ENCODE measurements around the gene JMJD1C. TPM values are rescaled to one million over a fixed set of nuclear protein-coding genes. Genes with fewer than 3 reads are reported as not detected.

Gene JMJD1C
- total RNA-seq, 1 experiment from 2014 or later = 180 TPM

- no peaks in the 10 kb centered on the region for H3K9me3 Mint-ChIP-seq
- DNase-seq (ENCODE audit: low spot score) (no peak), ATAC-seq (no peak)
- no peak overlapping the region for H3K4me3 Mint-ChIP-seq
- ChIA-PET CTCF (no interaction called here), POLR2A (no interaction called here)
- H3K36me3 Mint-ChIP-seq = no peaks in the 10 kb centered on the region
- H3K27me3 Mint-ChIP-seq (ENCODE audit: low read depth) = no peaks in the 10 kb centered on the region
- H3K27ac Mint-ChIP-seq = no peak overlapping the region
- peaks cover 29% of the 10 kb centered on the region for H3K4me1 Mint-ChIP-seq
- TF ChIP-seq ZNF671 (CRISPR knock-in tag; IDR thresholded peaks at IDR 0.05) = no peak
- TF ChIP-seq CDX4 (CRISPR knock-in tag; IDR thresholded peaks at IDR 0.05; ENCODE audit: borderline replicate concordance) = no peak
- TF ChIP-seq SMAD3 (CRISPR knock-in tag; IDR thresholded peaks at IDR 0.05; ENCODE audit: borderline replicate concordance) = no peak
- no peak for TF ChIP-seq ESRRA (CRISPR knock-in tag; IDR thresholded peaks at IDR 0.05; ENCODE audit: borderline replicate concordance)
- TF ChIP-seq HMGA2 (CRISPR knock-in tag; IDR thresholded peaks at IDR 0.05) = no peak
- TF ChIP-seq ZNF138 (CRISPR knock-in tag; conservative IDR thresholded peaks at IDR 0.05) = no peak
- no peak for TF ChIP-seq ZSCAN18 (CRISPR knock-in tag; IDR thresholded peaks at IDR 0.05)
- no peak for TF ChIP-seq SMAD4 (CRISPR knock-in tag; IDR thresholded peaks at IDR 0.05)
- TF ChIP-seq ETV6 (CRISPR knock-in tag; IDR thresholded peaks at IDR 0.05) = no peak
- no peak for TF ChIP-seq GABPB1 (CRISPR knock-in tag; IDR thresholded peaks at IDR 0.05)
- TF ChIP-seq ARID4B (CRISPR knock-in tag; IDR thresholded peaks at IDR 0.05; ENCODE audit: borderline replicate concordance) = no peak
- no peak for TF ChIP-seq TEAD1 (CRISPR knock-in tag; IDR thresholded peaks at IDR 0.05)
- no peak for TF ChIP-seq NR2C2 (CRISPR knock-in tag; IDR thresholded peaks at IDR 0.05)
- no peak for TF ChIP-seq ATF1 (CRISPR knock-in tag; IDR thresholded peaks at IDR 0.05)
- no peak for TF ChIP-seq ZNF423 (CRISPR knock-in tag; IDR thresholded peaks at IDR 0.05)
- TF ChIP-seq TP53 (CRISPR knock-in tag; IDR thresholded peaks at IDR 0.05) = no peak
- TF ChIP-seq ZNF317 (CRISPR knock-in tag; IDR thresholded peaks at IDR 0.05; ENCODE audit: borderline replicate concordance, low read depth) = no peak
Observed at GRCh38 chr10:63280386-63280785, 185.4 kb downstream of the JMJD1C start.

GRCh38 chr10:63275094-63275493, 190.7 kb downstream of the JMJD1C start:
- no peak for ATAC-seq

More at GRCh38 chr10:63275094-63275493, 190.7 kb downstream of the JMJD1C start:
- TF ChIP-seq ZNF416 (CRISPR knock-in tag; IDR thresholded peaks at IDR 0.05) (no peak), E2F1 (CRISPR knock-in tag; IDR thresholded peaks at IDR 0.05) (no peak), GRHL2 (CRISPR knock-in tag; IDR thresholded peaks at IDR 0.05; ENCODE audit: insufficient replicate concordance, severe bottlenecking) (no peak)
- H3K36me3 Mint-ChIP-seq = no peaks in the 10 kb centered on the region
- H3K4me1 Mint-ChIP-seq = peaks cover 18% of the 10 kb centered on the region
- no peaks in the 10 kb centered on the region for H3K27me3 Mint-ChIP-seq (ENCODE audit: low read depth)
- CTCF ChIA-PET = no interaction called here
- H3K4me3 Mint-ChIP-seq = no peak overlapping the region
- POLR2A ChIA-PET = no interaction called here
- H3K9me3 Mint-ChIP-seq = no peaks in the 10 kb centered on the region
- peak overlapping the region; percentile 78; the same call in 1 of the 2 replicates for H3K27ac Mint-ChIP-seq
- DNase-seq (ENCODE audit: low spot score) = no peak
